Bronchial epithelial cell (primary cell): Measurements from ENCODE around the gene CNTNAP2. TPM values are rescaled to one million over a fixed set of nuclear protein-coding genes. Genes with fewer than 3 reads are reported as not detected.
A peak's percentile ranks its signal among the peaks of the same experiment; 100 is the strongest.

Experiments used
- DNase-seq: peaks from one replicate; pipeline ENCODE4 v3.0.0-alpha.2; 2010; ENCODE audit warnings: low read depth
- FAIRE-seq: peaks from 2 replicates; lab custom pipeline; 2011; peaks lifted over from hg19 to GRCh38; lab: Jason Lieb, UNC
- H3K27me3 ChIP-seq: 2 replicates; pipeline ENCODE4 v1.5.1; 2011; ENCODE audit warnings: low read length; ENCODE audit not compliant: control insufficient read depth, insufficient read depth
- H3K36me3 ChIP-seq: 2 replicates; pipeline ENCODE4 v1.5.1; 2011; ENCODE audit warnings: low read length; ENCODE audit not compliant: control insufficient read depth, insufficient read depth
- H3K4me3 ChIP-seq: 2 replicates; pipeline ENCODE4 v1.5.1; 2011; ENCODE audit warnings: mild to moderate bottlenecking, low read depth, low read length, control low read depth
- CTCF ChIP-seq: IDR thresholded peaks from 2 replicates; pipeline ENCODE4 v1.5.1; 2011; ENCODE audit warnings: mild to moderate bottlenecking, moderate library complexity, low read length, control low read depth, inconsistent platforms; ENCODE audit not compliant: insufficient read depth, severe bottlenecking
- total RNA-seq: library from RNA; depleted of rRNA; stranded (reverse); fragments of >200 nt; gene quantifications from 2 replicates; pipeline ENCODE4 v1.2.1, GENCODE V29; 2014

Gene CNTNAP2
- total RNA-seq, 1 donor from 2014 or later: 0.26 TPM

GRCh38 chr7:146728141-146728540 lies 611.5 kb downstream of the CNTNAP2 start:
- FAIRE-seq: no peak
- no peak for TF ChIP-seq CTCF
- H3K4me3 ChIP-seq: no peak overlapping the region

GRCh38 chr7:146728611-146729010 lies 612.0 kb downstream of the CNTNAP2 start:
- FAIRE-seq (no peak), DNase-seq (no peak)
- Histone ChIP-seq H3K4me3 (no peak overlapping the region), H3K27me3 (no peaks in the 10 kb centered on the region), H3K36me3 (no peaks in the 10 kb centered on the region)
- TF ChIP-seq CTCF: no peak

More at GRCh38 chr7:146728141-146728540, 611.5 kb downstream of the CNTNAP2 start:
- no peak for DNase-seq
- Histone ChIP-seq H3K36me3 (no peaks in the 10 kb centered on the region), H3K27me3 (no peaks in the 10 kb centered on the region)

- TF ChIP-seq CTCF: no peak
- H3K36me3 ChIP-seq: no peaks in the 10 kb centered on the region
- DNase-seq (no peak), FAIRE-seq (no peak)
- no peaks in the 10 kb centered on the region for H3K27me3 ChIP-seq
- no peak overlapping the region for H3K4me3 ChIP-seq
Observed at GRCh38 chr7:146731185-146731584, 614.6 kb downstream of the CNTNAP2 start.

GRCh38 chr7:146735992-146736391 lies 619.4 kb downstream of the CNTNAP2 start:
- no peaks in the 10 kb centered on the region for H3K27me3 ChIP-seq
- H3K36me3 ChIP-seq: no peaks in the 10 kb centered on the region
- no peak for FAIRE-seq
- DNase-seq: no peak
- no peak for TF ChIP-seq CTCF
- no peak overlapping the region for H3K4me3 ChIP-seq

GRCh38 chr7:146736446-146737190 lies 620.0 kb downstream of the CNTNAP2 start:
- no peak for TF ChIP-seq CTCF
- DNase-seq (peak; percentile 0), FAIRE-seq (no peak)
- Histone ChIP-seq H3K4me3 (no peak overlapping the region), H3K27me3 (no peaks in the 10 kb centered on the region), H3K36me3 (no peaks in the 10 kb centered on the region)

GRCh38 chr7:146740039-146740438 lies 623.4 kb downstream of the CNTNAP2 start:
- no peaks in the 10 kb centered on the region for H3K36me3 ChIP-seq
- FAIRE-seq: no peak
- TF ChIP-seq CTCF: no peak

More at GRCh38 chr7:146740039-146740438, 623.4 kb downstream of the CNTNAP2 start:
- DNase-seq: no peak
- no peaks in the 10 kb centered on the region for H3K27me3 ChIP-seq
- H3K4me3 ChIP-seq: no peak overlapping the region
